ENCODE results near the gene SGPP1. TPM values are rescaled to one million over a fixed set of nuclear protein-coding genes. Genes with fewer than 3 reads are reported as not detected.

Gene SGPP1
- polyA plus RNA-seq, 1 experiment, result 14.5 TPM

GRCh38 chr14:63745858-63746425, 18.1 kb upstream of the SGPP1 start:
- ChIA-PET POLR2A (no interaction called here), CTCF (no interaction called here)
- no peak overlapping the region for H3K4me3 ChIP-seq (ENCODE audit: low read depth, low read length)

GRCh38 chr14:63745272-63745671, 17.4 kb upstream of the SGPP1 start:
- CTCF ChIA-PET, result interaction anchor here (0.6 kb wide), 1 partner anchor 103 kb away, joined by 4 read pairs; no protein-coding TSS in a partner anchor
- no peak for TF ChIP-seq CTCF (IDR thresholded peaks at IDR 0.05; ENCODE audit: low read depth, low read length)

More at GRCh38 chr14:63745858-63746425, 18.1 kb upstream of the SGPP1 start:
- TF ChIP-seq CTCF (IDR thresholded peaks at IDR 0.05; ENCODE audit: low read depth, low read length), result no peak
- DNase-seq (ENCODE audit: low read depth, low spot score), result no peak
- H3K27me3 ChIP-seq (ENCODE audit: control insufficient read depth, insufficient read depth, low read length), result no peaks in the 10 kb centered on the region
- no peak overlapping the region for H3K27ac ChIP-seq (ENCODE audit: low read depth, low read length)
- no peaks in the 10 kb centered on the region for H3K9me3 ChIP-seq (ENCODE audit: control insufficient read depth, insufficient read depth, low read length)

GRCh38 chr14:63737582-63738006, 9.7 kb upstream of the SGPP1 start:
- Histone ChIP-seq H3K9me3 (ENCODE audit: control insufficient read depth, insufficient read depth, low read length) (no peaks in the 10 kb centered on the region), H3K4me3 (ENCODE audit: low read depth, low read length) (no peak overlapping the region), H3K27me3 (ENCODE audit: control insufficient read depth, insufficient read depth, low read length) (no peaks in the 10 kb centered on the region), H3K27ac (ENCODE audit: low read depth, low read length) (no peak overlapping the region)
- POLR2A ChIA-PET, result no interaction called here
- CTCF ChIA-PET, result no interaction called here
- no peak for TF ChIP-seq CTCF (IDR thresholded peaks at IDR 0.05; ENCODE audit: low read depth, low read length)
- no peak for DNase-seq (ENCODE audit: low read depth, low spot score)

More at GRCh38 chr14:63745272-63745671, 17.4 kb upstream of the SGPP1 start:
- no peak overlapping the region for H3K4me3 ChIP-seq (ENCODE audit: low read depth, low read length)
- no peak for DNase-seq (ENCODE audit: low read depth, low spot score)
- no peaks in the 10 kb centered on the region for H3K27me3 ChIP-seq (ENCODE audit: control insufficient read depth, insufficient read depth, low read length)
- POLR2A ChIA-PET, result no interaction called here
- no peaks in the 10 kb centered on the region for H3K9me3 ChIP-seq (ENCODE audit: control insufficient read depth, insufficient read depth, low read length)
- H3K27ac ChIP-seq (ENCODE audit: low read depth, low read length), result no peak overlapping the region

- no peaks in the 10 kb centered on the region for H3K9me3 ChIP-seq (ENCODE audit: control insufficient read depth, insufficient read depth, low read length)
- no peak for DNase-seq (ENCODE audit: low read depth, low spot score)
- ChIA-PET POLR2A (no interaction called here), CTCF (no interaction called here)
- no peak overlapping the region for H3K4me3 ChIP-seq (ENCODE audit: low read depth, low read length)
- H3K27me3 ChIP-seq (ENCODE audit: control insufficient read depth, insufficient read depth, low read length), result no peaks in the 10 kb centered on the region
- no peak overlapping the region for H3K27ac ChIP-seq (ENCODE audit: low read depth, low read length)
- TF ChIP-seq CTCF (IDR thresholded peaks at IDR 0.05; ENCODE audit: low read depth, low read length), result no peak
Observed at GRCh38 chr14:63735720-63736119, 7.9 kb upstream of the SGPP1 start.

- no peak for DNase-seq (ENCODE audit: low read depth, low spot score)
- CTCF ChIA-PET, result no interaction called here
- H3K27ac ChIP-seq (ENCODE audit: low read depth, low read length), result no peak overlapping the region
- POLR2A ChIA-PET, result no interaction called here
- no peaks in the 10 kb centered on the region; the same call in 1 of the 2 replicates for H3K9me3 ChIP-seq (ENCODE audit: control insufficient read depth, insufficient read depth, low read length)
- no peaks in the 10 kb centered on the region for H3K27me3 ChIP-seq (ENCODE audit: control insufficient read depth, insufficient read depth, low read length)
- TF ChIP-seq CTCF (IDR thresholded peaks at IDR 0.05; ENCODE audit: low read depth, low read length), result no peak
- H3K4me3 ChIP-seq (ENCODE audit: low read depth, low read length), result no peak overlapping the region
Observed at GRCh38 chr14:63730659-63731058, 2.8 kb upstream of the SGPP1 start.

Data from AG04450 (cell line).